ENCODE results near the gene KCNMB2.

DNA sequence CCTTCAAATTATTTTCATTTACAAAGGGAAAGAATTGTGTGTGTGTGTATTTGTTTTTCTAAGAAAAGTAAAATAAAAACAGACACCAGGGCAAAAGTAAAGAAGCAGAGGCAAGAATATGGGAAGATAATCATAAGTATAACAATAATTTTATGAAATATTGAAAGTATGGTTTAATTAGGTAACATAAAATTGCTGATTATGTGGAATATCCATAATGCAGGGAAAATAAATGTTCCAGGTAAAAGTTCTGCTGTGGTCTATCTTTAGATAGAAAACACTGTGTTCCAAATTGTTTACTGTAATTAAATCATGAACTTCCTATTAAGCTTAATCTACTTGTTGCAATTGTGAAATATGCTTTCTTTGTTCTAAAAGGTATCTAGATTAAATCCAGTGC, 25.7 kb upstream of the KCNMB2 start:
- TF ChIP-seq, protein P1, sequence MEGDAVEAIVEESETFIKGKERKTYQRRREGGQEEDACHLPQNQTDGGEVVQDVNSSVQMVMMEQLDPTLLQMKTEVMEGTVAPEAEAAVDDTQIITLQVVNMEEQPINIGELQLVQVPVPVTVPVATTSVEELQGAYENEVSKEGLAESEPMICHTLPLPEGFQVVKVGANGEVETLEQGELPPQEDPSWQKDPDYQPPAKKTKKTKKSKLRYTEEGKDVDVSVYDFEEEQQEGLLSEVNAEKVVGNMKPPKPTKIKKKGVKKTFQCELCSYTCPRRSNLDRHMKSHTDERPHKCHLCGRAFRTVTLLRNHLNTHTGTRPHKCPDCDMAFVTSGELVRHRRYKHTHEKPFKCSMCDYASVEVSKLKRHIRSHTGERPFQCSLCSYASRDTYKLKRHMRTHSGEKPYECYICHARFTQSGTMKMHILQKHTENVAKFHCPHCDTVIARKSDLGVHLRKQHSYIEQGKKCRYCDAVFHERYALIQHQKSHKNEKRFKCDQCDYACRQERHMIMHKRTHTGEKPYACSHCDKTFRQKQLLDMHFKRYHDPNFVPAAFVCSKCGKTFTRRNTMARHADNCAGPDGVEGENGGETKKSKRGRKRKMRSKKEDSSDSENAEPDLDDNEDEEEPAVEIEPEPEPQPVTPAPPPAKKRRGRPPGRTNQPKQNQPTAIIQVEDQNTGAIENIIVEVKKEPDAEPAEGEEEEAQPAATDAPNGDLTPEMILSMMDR (IDR thresholded peaks at IDR 0.05) = no peak
- TF ChIP-seq CREM (CRISPR knock-in tag; IDR thresholded peaks at IDR 0.05) = no peak
- TF ChIP-seq TP53 (CRISPR knock-in tag; IDR thresholded peaks at IDR 0.05) = no peak
- no peak for TF ChIP-seq ZBTB21 (CRISPR knock-in tag; IDR thresholded peaks at IDR 0.05; ENCODE audit: borderline replicate concordance)
- no peak for TF ChIP-seq PRDM15 (CRISPR knock-in tag; IDR thresholded peaks at IDR 0.05)
- no peak for TF ChIP-seq SP1 (CRISPR knock-in tag; conservative IDR thresholded peaks at IDR 0.05)
- no peak for TF ChIP-seq RORB (CRISPR knock-in tag; IDR thresholded peaks at IDR 0.05)
- TF ChIP-seq USF2 (CRISPR knock-in tag; IDR thresholded peaks at IDR 0.05) = no peak
- TF ChIP-seq ATF6 (CRISPR knock-in tag; IDR thresholded peaks at IDR 0.05) = no peak
